COLO668 (cell line): ENCODE data around the gene ANKRD16.
"Not testable (repeated sequence)": the region's sequence is repeated elsewhere in the genome, so short reads cannot be mapped to it uniquely, and the experiment has no call there.

Experiments used
- DNase-seq: peaks from one replicate; lab custom pipeline; 2025; ENCODE audit not compliant: unreplicated experiment; lab: John Stamatoyannopoulos, UW

Gene ANKRD16

GRCh38 chr10:5889624-5890451 lies at the start of gene ANKRD16, which contains the start of gene FBH1:
Gene ANKRD16, minus strand, starts transcription at chr10:5889893. Its CDS starts 539 bp downstream, at chr10:5889354.
Gene FBH1, plus strand, starts transcription at chr10:5890243. Its CDS starts 103 bp downstream, at chr10:5890346.
- peak; percentile 97 for DNase-seq

- DNase-seq = no peak
These were observed 48.6 kb upstream of the ANKRD16 start for GRCh38 chr10:5938291-5938690.

- no peak for DNase-seq
These were observed 47.3 kb upstream of the ANKRD16 start for GRCh38 chr10:5937016-5937415.

GRCh38 chr10:5935628-5936027 lies 45.9 kb upstream of the ANKRD16 start:
- DNase-seq = no peak

GRCh38 chr10:5933909-5934546 lies 44.3 kb upstream of the ANKRD16 start:
- DNase-seq = no peak

- no peak for DNase-seq
These were observed 42.7 kb upstream of the ANKRD16 start for GRCh38 chr10:5932345-5932744.

- DNase-seq = no peak
These were observed 40.6 kb upstream of the ANKRD16 start for GRCh38 chr10:5930272-5930671.

- no peak for DNase-seq
These were observed 39.7 kb upstream of the ANKRD16 start for GRCh38 chr10:5929442-5929841.

- no peak for DNase-seq
These were observed 37.6 kb upstream of the ANKRD16 start for GRCh38 chr10:5927306-5927705.

GRCh38 chr10:5924889-5925288 lies 35.2 kb upstream of the ANKRD16 start:
- DNase-seq = no peak

GRCh38 chr10:5921746-5922145 lies 32.1 kb upstream of the ANKRD16 start:
- DNase-seq = no peak

GRCh38 chr10:5919568-5919967 lies 29.9 kb upstream of the ANKRD16 start:
- DNase-seq = no peak

GRCh38 chr10:5918763-5919162 lies 29.1 kb upstream of the ANKRD16 start:
- DNase-seq = no peak

- no peak for DNase-seq
These were observed 27.6 kb upstream of the ANKRD16 start for GRCh38 chr10:5917305-5917704.

GRCh38 chr10:5915451-5915850 lies 25.8 kb upstream of the ANKRD16 start:
- no peak for DNase-seq

- DNase-seq = no peak
These were observed 24.0 kb upstream of the ANKRD16 start for GRCh38 chr10:5913736-5914135.

- no peak for DNase-seq
These were observed 22.0 kb upstream of the ANKRD16 start for GRCh38 chr10:5911670-5912069.

GRCh38 chr10:5910323-5911100 lies 20.8 kb upstream of the ANKRD16 start:
- DNase-seq = no peak

- not testable (repeated sequence) for DNase-seq
These were observed 19.0 kb upstream of the ANKRD16 start for GRCh38 chr10:5908676-5909075.

- no peak for DNase-seq
These were observed 17.0 kb upstream of the ANKRD16 start for GRCh38 chr10:5906651-5907050.

- DNase-seq = no peak
These were observed 16.3 kb upstream of the ANKRD16 start for GRCh38 chr10:5905854-5906507.
